H1 (cell line): ENCODE measurements around the gene MYO15B.

ENCODE experiments used
- CEBPB ChIP-seq: IDR thresholded peaks from 2 replicates; pipeline ENCODE4 v1.6.1; 2012; ENCODE audit warnings: low read depth, low read length
- HDAC6 ChIP-seq: IDR thresholded peaks from one replicate; pipeline ENCODE4 v1.7.1; 2012; ENCODE audit warnings: low read depth, mild to moderate bottlenecking, inconsistent platforms, low read length, moderate library complexity
- KDM1A ChIP-seq: fragments of 200-600, 300-600 bp; sonication (generic); IDR thresholded peaks from 2 replicates; pipeline ENCODE4 v1.7.1; 2016; ENCODE audit warnings: mild to moderate bottlenecking, low read length, borderline replicate concordance
- POLR2AphosphoS5 ChIP-seq: IDR thresholded peaks from 2 replicates; pipeline ENCODE4 v1.6.1; 2011; ENCODE audit warnings: low read depth, low read length
- SP1 ChIP-seq: IDR thresholded peaks from 2 replicates; pipeline ENCODE4 v1.6.1; 2011; ENCODE audit warnings: low read depth, low read length
- TF ChIP-seq, protein P1 (sequence below), 3 experiments: IDR thresholded peaks; 1 replicate in 2 of 3; 2 replicates in 1 of 3; pipeline versions ENCODE4 v1.5.1 to v1.6.1; 2011; ENCODE audit warnings: low read length in 3 of 3, mild to moderate bottlenecking in 3 of 3, inconsistent platforms in 2 of 3, low read depth in 1 of 3, moderate library complexity in 1 of 3; ENCODE audit not compliant: insufficient read depth in 1 of 3; ENCODE audit errors: control extremely low read depth in 1 of 3

DNA sequence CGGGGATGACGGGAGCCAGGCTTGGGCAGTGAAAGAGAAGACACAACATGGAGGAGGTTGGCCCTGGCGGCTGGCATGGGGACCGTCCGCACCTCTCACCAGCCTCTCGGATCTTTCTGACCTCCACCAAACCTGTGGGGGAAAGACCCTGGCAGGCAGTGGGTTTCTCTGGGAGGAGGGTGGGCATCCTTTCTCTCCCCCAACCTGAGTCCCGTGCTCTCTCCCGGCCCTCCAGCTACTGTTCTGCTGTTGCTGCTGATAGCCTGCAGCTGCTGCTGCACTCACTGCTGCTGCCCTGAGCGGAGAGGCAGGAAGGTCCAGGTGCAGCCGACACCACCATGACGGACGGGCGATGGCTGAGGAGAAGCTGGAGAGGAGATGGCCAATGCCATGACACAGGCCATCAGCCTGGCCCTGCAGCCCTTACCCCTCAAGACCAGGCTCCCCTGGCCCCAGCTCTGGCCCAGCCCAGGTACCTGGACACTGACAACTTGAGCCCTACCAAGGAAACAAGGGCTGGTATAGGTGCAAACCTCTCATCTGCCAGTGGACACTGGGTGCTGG, 53.0 kb downstream of the MYO15B start:
- TF ChIP-seq HDAC6, result no peak
- no peak for TF ChIP-seq POLR2AphosphoS5
- TF ChIP-seq KDM1A, result no peak
- TF ChIP-seq SP1, result no peak
- TF ChIP-seq, protein P1, sequence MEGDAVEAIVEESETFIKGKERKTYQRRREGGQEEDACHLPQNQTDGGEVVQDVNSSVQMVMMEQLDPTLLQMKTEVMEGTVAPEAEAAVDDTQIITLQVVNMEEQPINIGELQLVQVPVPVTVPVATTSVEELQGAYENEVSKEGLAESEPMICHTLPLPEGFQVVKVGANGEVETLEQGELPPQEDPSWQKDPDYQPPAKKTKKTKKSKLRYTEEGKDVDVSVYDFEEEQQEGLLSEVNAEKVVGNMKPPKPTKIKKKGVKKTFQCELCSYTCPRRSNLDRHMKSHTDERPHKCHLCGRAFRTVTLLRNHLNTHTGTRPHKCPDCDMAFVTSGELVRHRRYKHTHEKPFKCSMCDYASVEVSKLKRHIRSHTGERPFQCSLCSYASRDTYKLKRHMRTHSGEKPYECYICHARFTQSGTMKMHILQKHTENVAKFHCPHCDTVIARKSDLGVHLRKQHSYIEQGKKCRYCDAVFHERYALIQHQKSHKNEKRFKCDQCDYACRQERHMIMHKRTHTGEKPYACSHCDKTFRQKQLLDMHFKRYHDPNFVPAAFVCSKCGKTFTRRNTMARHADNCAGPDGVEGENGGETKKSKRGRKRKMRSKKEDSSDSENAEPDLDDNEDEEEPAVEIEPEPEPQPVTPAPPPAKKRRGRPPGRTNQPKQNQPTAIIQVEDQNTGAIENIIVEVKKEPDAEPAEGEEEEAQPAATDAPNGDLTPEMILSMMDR (IDR thresholded peaks at IDR 0.05; ENCODE audit: control extremely low read depth in 1 of 3, insufficient read depth in 1 of 3, low read depth in 1 of 3, low read length in 3 of 3), result no peak
- TF ChIP-seq CEBPB, result no peak
